DMS53 treated with DMSO at 0.1 percent for 48 hours (cell line): ENCODE data around the gene SMPDL3A.

Source experiments
- DNase-seq: peaks from one replicate; lab custom pipeline; 2025; ENCODE audit not compliant: unreplicated experiment; lab: John Stamatoyannopoulos, UW

SMPDL3A gene

DNA sequence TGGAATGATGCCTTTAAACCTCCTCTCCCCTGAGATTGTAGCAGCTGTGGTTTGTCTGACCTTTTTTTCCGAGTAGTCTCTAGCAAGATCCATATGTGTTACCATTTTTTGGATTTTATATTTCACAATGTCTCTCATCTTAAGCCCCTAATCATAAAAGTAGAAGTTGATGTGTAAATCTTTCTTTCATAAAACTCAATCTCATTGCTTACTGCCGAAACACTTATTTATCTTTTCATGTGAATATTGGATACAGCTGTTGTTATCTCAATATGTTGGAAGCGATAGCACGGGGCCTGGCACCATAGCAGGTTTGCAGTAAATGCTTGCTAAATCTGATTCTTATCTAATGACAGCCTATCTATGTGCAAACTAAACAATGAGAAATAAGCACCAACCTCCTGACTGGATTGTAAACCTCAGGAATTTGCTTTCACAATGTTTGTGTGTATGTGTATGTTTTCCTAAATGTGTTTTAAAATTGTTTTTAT lies 14.2 kb downstream of the SMPDL3A start:
- DNase-seq: no peak

- no peak for DNase-seq
Observed at GRCh38 chr6:122804962-122805485, 16.0 kb downstream of the SMPDL3A start.

GRCh38 chr6:122806291-122806690 lies 17.2 kb downstream of the SMPDL3A start:
- DNase-seq: no peak

DNA sequence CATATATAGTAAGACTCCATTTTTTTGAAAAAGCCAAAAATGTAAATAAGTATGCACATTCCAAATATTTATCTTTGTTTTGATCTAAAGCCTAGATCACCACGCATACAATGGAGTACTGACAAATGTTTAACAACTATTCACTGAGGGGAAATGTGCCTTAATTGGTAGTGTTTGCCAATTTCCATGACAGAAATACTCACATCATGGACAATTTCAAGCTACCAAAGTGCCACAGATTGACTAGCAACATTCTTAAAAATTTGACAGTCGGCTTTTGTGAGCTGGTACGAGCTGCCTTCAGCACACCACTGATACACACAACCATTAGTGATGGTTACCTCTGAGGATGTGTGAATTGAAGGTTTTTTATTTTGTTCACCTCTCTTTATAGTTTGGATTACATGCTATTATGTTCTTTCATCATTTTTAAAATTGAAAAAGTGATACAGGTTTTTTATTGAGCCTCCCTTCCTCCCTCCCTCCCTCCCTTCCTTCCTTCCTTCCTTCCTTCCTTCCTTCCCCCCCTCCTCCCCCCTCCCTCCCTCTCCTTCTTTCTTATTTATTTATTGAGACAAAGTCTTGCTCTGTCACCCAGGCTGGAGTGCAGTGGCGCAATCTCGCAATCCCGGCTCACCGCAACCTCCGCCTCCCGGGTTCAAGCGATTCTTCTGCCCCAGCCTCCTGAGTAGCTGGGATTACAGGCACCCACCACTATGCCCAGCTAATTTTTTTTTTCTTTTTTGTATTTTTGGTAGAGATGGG lies 19.2 kb downstream of the SMPDL3A start:
- no peak for DNase-seq

DNA sequence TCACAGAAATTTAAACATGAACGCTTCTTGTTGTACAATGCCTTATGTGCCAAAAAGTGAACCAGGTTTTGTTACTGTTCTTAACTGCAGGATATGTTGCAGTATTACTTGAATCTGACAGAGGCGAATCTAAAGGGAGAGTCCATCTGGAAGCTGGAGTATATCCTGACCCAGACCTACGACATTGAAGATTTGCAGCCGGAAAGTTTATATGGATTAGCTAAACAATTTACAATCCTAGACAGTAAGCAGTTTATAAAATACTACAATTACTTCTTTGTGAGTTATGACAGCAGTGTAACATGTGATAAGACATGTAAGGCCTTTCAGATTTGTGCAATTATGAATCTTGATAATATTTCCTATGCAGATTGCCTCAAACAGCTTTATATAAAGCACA lies 19.9 kb downstream of the SMPDL3A start:
- DNase-seq: no peak

- DNase-seq: no peak
Observed at GRCh38 chr6:122809691-122810090, 20.6 kb downstream of the SMPDL3A start.

GRCh38 chr6:122810189-122810588 lies 21.1 kb downstream of the SMPDL3A start:
- DNase-seq: no peak

GRCh38 chr6:122817358-122817757 lies 28.3 kb downstream of the SMPDL3A start:
- DNase-seq: no peak

DNA sequence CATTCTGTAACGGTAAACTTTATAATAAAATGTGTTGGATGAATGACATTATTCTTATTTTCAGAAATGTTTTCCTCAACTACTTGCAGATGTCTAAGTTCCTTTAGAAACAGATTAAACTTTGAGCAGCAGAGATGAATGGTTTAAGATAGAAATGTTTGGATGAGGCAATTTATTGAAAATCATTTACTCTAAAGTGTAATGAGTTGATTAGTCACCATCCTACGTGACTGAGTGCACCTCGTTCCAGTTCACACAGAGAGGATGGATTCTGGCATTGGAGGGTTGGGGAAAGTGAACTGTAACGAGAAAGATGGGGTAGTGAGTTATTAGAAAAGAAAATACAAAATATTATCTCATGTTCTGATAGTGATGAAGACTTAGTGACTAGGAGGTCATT lies 28.7 kb downstream of the SMPDL3A start:
- DNase-seq: no peak

GRCh38 chr6:122818866-122819265 lies 29.8 kb downstream of the SMPDL3A start:
- no peak for DNase-seq

- no peak for DNase-seq
Observed at GRCh38 chr6:122821095-122821494, 32.0 kb downstream of the SMPDL3A start.

- DNase-seq: no peak
Observed at GRCh38 chr6:122825163-122825562, 36.1 kb downstream of the SMPDL3A start.

- no peak for DNase-seq
Observed at GRCh38 chr6:122829456-122829855, 40.4 kb downstream of the SMPDL3A start.

DNA sequence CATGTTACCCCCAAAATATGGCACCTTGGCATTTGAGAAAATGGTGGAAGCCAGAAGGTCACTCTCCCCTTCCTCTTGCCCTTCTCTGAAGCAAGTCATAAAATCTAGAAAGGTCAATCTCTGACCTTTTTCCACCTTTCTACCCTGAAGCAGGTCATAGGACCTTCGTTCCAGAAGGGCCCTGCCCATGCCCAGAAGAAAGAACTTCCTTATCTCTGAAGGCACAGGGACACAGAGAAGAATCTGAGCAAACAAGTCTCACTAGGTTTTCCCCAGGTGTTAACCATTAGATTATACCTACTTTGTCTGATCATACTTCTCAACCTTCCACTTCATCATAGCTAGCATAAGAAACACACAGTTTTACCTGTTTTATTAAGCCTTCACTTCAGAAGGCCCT lies 42.5 kb downstream of the SMPDL3A start:
- DNase-seq: no peak

DNA sequence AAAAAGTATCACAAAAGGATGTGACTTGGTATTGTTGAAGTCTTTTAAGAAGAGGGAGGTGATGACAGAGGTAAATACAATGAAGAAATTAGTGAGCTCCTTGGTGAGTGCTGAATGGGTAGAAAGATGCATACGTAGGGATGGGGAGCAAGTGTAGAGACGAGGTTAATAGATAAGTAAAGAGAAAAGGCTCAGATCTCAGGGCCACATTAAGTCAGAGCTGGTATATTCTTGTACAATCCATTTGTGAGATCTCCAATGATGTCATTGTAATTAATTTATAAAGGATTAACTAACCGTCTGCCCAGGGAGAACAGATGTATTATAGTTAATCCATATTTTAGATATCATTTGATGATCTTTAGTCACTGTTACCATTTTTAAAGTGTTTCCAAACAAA lies 43.4 kb downstream of the SMPDL3A start:
- DNase-seq: no peak

DNA sequence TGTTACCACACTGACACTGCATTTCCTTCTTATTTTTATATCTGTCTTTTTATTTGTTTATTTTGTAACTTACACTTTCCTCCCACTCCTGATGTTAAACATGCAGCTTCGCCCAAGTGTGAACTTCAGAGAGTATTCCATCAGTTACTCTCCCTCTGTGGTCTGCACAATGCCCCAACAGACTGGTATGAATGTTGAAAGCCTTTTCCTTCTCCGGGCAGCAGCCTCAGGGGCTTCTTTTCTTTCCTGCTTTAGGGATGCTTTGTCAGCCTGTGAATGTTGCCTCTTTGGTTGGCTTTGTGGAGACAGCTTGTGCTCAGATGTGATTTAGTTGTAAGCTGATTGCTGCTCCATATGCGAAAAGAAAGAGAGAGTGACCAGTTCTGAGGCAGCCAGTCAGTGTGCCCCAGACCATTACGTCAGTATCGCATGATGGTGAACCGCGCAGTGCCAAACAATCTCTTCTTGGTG lies 44.0 kb downstream of the SMPDL3A start:
- DNase-seq: peak; percentile 6

DNA sequence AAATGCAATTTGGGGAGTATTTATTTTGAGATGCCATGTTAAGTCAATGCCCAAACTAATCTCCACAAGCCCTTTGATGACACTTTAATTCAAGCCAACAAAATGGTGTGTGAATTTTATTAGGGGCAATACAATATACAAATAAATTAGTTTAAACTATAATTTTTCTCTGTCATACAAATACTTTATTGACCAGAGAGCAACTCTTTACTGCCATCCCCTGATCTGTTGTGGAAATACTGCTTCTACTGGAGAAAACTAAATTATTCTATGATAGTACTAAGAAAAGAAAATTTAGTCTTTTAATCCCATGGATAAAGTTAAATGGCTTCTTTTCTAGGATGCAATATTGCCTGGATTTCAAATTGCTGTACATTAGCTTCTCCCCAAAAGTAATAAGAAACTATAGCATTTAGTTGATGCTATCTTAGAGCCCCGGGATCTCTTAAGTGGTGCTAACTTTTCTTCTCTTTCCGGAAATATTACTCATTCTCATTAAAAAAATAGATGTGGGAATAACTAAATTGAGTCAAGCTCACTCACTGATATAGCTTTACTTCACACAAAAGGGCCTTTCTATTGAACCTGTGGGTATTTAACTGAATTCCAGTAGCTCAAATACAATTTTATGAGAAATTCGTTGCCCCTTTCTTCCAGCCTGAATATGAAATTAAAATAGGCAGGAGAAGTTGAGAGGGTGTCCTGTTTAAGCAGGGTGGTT lies 49.2 kb downstream of the SMPDL3A start:
- DNase-seq: no peak

GRCh38 chr6:122839472-122839871 lies 50.4 kb downstream of the SMPDL3A start:
- peak; percentile 36 for DNase-seq

DNA sequence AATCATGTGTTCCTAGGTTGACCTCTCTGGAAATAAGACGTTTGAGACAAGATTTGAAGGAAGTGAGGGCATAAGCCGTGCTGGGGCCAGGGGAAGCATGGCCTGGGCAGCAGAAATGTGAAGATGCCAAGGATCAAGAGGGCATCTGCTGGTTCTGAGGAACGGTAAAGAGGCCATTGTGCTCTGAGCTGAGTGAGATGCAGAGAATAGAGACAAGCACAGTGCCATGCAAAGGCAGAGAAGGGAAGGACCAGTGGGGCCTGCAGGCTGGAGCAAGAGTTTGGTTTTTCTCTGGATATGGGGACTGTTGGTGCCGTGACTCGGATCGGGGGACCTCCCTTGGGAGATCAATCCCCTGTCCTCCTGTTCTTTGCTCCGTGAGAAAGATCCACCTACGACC lies 50.8 kb downstream of the SMPDL3A start:
- no peak for DNase-seq

DNA sequence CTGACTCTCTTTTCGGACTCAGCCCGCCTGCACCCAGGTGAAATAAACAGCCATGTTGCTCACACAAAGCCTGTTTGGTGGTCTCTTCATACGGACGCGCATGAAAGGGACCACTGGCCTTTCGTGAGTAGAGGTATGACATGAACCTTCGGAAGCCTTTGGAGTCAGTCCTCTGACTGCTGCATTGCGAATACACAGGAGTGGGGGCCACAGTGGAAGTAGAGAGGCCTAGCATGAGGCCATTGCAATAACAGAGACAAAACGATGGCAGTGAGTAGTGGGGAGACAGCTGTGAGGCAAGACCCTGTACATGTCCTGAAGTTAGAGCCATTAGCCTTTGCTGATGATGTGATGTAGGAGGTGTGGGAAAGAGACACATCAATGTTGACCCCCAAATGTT lies 56.4 kb downstream of the SMPDL3A start:
- DNase-seq: no peak

GRCh38 chr6:122845916-122846612 lies 57.0 kb downstream of the SMPDL3A start:
- DNase-seq: no peak
